HPDE6-E6E7 (cell line): Measurements from ENCODE around the gene IFNA17.
"Not testable (repeated sequence)": the region's sequence is repeated elsewhere in the genome, so short reads cannot be mapped to it uniquely, and the experiment has no call there.

Source experiments
- DNase-seq: peaks from one replicate; pipeline ENCODE4 v3.0.0; 2011; ENCODE audit warnings: missing footprints; ENCODE audit errors: extremely low spot score

Gene IFNA17

DNA sequence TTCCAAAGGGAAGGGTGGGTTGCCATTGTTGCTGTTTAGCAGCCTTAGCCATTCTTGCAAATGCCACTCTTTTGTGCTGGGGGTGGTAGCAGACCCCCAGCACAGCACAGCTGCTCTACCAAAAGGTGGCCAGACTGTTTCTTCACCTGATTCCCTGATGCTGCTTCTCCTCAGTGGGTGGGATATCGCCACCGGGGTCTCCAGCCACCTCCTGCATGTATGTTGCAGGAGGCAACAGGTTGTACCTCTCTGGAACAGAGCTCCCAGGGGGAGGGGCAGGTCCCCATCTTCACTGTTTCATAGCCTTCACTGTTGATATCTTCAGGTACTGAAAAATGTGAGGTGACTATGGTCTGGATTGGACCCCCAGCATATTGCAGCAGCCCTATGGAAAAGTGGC, 17.2 kb downstream of the IFNA17 start:
- DNase-seq = not testable (repeated sequence)

DNA sequence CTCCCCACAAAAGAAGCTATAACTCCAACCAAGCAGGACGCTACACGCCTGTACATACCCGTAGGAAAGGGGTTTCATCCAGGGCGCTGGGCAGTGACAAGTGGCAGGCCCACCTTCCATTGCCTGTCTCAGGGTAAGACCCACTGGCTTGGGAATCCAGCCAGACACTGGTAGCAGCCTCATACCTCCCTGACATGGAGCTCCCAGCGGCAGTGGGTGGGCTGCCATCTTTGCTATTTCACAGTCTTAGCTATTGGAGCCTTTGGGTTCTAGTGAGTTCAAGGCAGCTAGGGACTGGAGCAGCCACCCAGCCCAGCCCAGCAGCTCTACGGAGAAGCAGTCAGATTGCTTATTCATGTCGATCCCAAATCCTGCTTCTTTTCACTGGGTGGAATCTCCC, 17.7 kb downstream of the IFNA17 start:
- DNase-seq = no peak

DNA sequence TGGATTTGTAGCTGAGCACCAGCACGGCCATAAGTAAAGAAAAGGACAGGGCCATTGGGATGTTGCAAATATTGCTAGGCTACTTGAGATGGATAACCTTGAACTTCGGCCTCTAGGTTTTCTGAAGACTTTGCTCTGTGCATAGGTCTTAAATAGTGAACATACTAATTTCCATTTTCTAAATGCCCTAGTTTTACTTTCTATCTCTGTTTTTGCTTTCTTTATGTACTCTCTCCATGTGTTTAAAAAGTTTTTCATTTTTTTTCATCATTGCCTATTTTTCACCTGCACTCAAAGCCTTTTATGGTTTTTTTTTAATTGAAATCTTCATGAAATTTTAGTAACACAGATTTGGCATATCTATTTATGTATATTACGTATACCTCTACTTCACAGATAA, 21.0 kb downstream of the IFNA17 start, which contains the start of gene IFNA10:
Gene IFNA10 (minus strand): TSS at position 101 of the 400 bp plus-strand sequence. CDS start 46 bp downstream, at position 55.
- DNase-seq = not testable (repeated sequence)

- no peak for DNase-seq
Observed at GRCh38 chr9:21205204-21205603, 22.8 kb downstream of the IFNA17 start.

DNA sequence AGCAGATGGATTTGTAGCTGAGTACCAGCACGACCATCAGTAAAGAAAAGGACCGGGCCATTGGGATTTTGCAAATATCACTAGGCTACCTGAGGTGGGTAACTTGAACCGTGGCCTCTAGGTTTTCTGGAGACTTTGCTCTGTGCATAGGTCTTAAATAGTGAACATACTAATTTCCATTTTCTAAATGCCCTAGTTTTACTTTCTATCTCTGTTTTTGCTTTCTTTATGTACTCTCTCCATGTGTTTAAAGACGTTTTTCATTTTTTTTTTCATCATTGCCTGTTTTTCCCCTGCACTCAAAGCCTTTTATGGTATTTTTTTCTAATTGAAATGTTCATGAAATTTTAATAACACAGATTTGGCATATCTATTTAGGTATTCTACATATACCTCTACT, 25.9 kb downstream of the IFNA17 start, which contains the start of gene IFNA7:
Gene IFNA7 (minus strand): TSS at position 101 of the 400 bp plus-strand sequence. CDS start 40 bp downstream, at position 61.
- DNase-seq = not testable (repeated sequence)

DNA sequence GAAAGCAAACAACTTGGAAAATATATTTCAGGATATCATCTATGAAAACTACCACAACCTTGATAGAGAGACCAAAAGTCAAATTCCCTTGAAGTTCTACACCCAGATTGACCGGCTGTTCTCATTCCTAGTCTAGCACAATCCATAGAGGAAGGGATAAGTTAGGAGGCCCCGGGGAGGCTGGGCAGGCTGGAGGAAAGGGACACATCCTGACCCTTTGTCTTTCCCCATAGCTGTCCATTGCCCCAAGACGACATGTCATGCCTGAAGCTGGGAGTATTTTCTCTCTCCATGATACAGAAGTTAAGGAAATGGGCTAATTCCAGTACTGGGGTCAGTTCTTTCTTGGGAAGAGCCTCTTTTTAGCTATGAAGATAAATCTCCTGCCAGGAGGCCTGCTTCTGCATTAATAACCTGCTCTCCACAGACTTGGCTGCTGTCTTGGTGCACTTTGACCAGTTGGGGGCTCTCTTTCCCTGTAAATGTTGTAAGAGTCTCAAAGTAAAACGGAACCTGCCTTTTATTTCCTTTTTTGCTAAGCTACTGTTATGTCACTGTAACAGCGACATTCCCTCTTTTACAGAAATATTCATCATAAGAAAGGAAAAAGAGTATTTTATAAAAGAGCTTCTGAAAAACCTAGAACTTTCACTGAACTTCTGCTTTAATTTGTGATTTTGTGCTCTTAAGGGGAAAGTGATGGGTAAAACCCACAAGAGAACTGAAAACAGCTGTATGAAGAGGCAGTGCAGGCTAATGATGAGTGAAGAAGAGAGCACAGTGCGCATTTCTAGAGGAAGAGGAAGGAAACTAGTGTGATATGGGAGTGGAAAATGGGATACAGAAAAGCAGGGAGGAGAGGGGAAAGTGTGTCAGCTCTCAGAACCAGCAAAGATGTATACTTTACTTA, 32.9 kb downstream of the IFNA17 start:
- DNase-seq = not testable (repeated sequence)

DNA sequence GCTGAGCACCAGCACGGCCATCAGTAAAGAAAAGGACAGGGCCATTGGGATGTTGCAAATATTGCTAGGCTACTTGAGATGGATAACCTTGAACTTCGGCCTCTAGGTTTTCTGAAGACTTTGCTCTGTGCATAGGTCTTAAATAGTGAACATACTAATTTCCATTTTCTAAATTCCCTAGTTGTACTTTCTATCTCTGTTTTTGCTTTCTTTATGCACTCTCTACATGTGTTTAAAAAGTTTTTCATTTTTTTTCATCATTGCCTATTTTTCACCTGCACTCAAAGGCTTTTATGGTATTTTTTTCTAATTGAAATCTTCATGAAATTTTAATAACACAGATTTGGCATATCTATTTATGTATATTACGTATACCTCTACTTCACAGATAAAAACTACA, 40.5 kb downstream of the IFNA17 start, which contains the start of gene IFNA4:
Gene IFNA4 (minus strand): TSS at position 101 of the 400 bp plus-strand sequence. CDS start 56 bp downstream, at position 45.
- DNase-seq = not testable (repeated sequence)

DNA sequence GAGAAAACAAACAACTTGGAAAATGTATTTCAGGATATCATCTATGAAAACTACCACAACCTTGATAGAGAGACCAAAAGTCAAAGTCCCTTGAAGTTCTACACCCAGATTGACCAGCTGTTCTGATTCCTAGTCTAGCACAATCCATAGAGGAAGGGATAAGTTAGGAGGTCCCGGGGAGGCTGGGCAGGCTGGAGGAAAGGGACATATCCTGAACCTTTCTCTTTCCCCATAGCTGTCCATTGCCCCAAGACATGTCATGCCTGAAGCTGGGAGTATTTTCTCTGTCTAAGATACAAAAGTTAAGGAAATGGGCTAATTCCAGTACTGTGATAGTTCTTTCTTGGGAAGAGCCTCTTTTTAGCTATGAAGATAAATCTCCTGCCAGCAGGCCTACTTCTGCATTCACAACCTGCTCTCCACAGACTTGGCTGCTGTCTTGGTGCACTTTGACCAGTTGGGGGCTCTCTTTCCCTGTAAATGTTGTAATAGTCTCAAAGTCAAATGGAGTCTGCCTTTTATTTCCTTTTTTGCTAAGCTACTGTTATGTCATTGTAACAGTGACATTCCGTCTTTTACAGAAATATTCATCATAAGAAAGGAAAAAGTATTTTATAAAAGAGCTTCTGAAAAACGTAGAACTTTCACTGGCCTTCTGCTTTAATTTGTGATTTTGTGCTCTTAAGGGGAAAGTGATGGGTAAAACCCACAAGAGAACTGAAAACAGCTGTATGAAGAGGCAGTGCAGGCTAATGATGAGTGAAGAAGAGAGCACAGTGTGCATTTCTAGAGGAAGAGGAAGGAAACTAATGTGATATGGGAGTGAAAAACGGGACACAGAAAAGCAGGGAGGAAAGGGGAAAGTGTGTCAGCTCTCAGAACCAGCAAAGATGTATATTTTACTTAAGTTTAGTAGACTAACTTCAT, 44.9 kb downstream of the IFNA17 start:
- not testable (repeated sequence) for DNase-seq
